GM12878 (cell line): ENCODE results near the gene ECM1.
A peak's percentile ranks its signal among the peaks of the same experiment; 100 is the strongest.

ENCODE experiments used
- ATF7 ChIP-seq: fragments of 450-650 bp; IDR thresholded peaks from 2 replicates; pipeline ENCODE4 v1.6.1; 2016; ENCODE audit warnings: low read depth, mild to moderate bottlenecking
- EP300 ChIP-seq, 2 experiments: fragments of 150-350 bp in 1 of 2; IDR thresholded peaks; 2 replicates each; pipeline ENCODE4 v1.6.1; 2011 to 2012; ENCODE audit warnings: low read depth in 2 of 2, low read length in 2 of 2, borderline replicate concordance in 1 of 2, improper control_type of control experiment in 1 of 2, inconsistent platforms in 1 of 2; ENCODE audit not compliant: control insufficient read depth in 1 of 2
- GABPA ChIP-seq: IDR thresholded peaks from 2 replicates; pipeline ENCODE4 v1.6.1; 2014; ENCODE audit warnings: antibody characterized with exemption, low read depth, mild to moderate bottlenecking, inconsistent platforms
- POLR2A ChIP-seq: IDR thresholded peaks from 2 replicates; pipeline ENCODE4 v1.6.1; 2011; ENCODE audit warnings: low read depth, mild to moderate bottlenecking, low read length
- POLR2AphosphoS5 ChIP-seq: IDR thresholded peaks from 2 replicates; pipeline ENCODE4 v1.6.1; 2011; ENCODE audit warnings: mild to moderate bottlenecking, low read length, inconsistent platforms
- RAD51 ChIP-seq: fragments of 450-650 bp; IDR thresholded peaks from 2 replicates; pipeline ENCODE4 v1.6.1; 2016; ENCODE audit warnings: moderate library complexity, mild to moderate bottlenecking, inconsistent platforms
- TAF1 ChIP-seq: IDR thresholded peaks from 2 replicates; pipeline ENCODE4 v1.6.1; 2011; ENCODE audit warnings: mild to moderate bottlenecking, low read depth, low read length, borderline replicate concordance
- ZNF24 ChIP-seq: fragments of 450-650 bp; IDR thresholded peaks from 2 replicates; pipeline ENCODE4 v1.6.1; 2017; ENCODE audit warnings: antibody characterized with exemption, mild to moderate bottlenecking
- TF ChIP-seq, protein P1 (sequence below): IDR thresholded peaks from 2 replicates; pipeline ENCODE4 v1.6.1; 2012; ENCODE audit warnings: mild to moderate bottlenecking, low read depth, low read length
- TF ChIP-seq, protein P2 (sequence below): fragments of 450-650 bp; IDR thresholded peaks from 2 replicates; pipeline ENCODE4 v1.6.1; 2017; ENCODE audit warnings: mild to moderate bottlenecking
- TF ChIP-seq, protein P3 (sequence below), 3 experiments: IDR thresholded peaks in 2 of 3; conservative IDR thresholded peaks in 1 of 3; 2 replicates each; pipeline ENCODE4 v1.5.1; 2011; ENCODE audit warnings: low read depth in 3 of 3, low read length in 3 of 3, mild to moderate bottlenecking in 3 of 3, control low read depth in 2 of 3, moderate library complexity in 2 of 3, inconsistent platforms in 1 of 3, mixed read lengths in 1 of 3; ENCODE audit not compliant: control insufficient read depth in 2 of 3, insufficient read depth in 1 of 3; ENCODE audit errors: extremely low read depth in 1 of 3
- TF ChIP-seq, protein P4 (sequence below): fragments of 150-350 bp; IDR thresholded peaks from 2 replicates; pipeline ENCODE4 v1.6.1; 2016; ENCODE audit warnings: low read depth, low read length

DNA sequence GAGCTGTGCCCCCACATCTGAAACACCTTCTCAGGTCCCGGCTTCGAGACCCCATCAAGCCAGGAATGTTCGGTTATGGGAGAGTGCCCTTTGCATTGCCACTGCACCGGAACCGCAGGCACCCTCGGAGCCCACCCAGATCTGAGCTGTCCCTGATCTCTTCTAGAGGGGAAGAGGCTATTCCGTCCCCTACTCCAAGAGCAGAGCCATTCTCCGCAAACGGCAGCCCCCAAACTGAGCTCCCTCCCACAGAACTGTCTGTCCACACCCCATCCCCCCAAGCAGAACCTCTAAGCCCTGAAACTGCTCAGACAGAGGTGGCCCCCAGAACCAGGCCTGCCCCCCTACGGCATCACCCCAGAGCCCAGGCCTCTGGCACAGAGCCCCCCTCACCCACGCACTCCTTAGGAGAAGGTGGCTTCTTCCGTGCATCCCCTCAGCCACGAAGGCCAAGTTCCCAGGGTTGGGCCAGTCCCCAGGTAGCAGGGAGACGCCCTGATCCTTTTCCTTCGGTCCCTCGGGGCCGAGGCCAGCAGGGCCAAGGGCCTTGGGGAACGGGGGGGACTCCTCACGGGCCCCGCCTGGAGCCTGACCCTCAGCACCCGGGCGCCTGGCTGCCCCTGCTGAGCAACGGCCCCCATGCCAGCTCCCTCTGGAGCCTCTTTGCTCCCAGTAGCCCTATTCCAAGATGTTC lies 45.6 kb downstream of the ECM1 start:
- TF ChIP-seq POLR2AphosphoS5 (no peak), POLR2A (peak; percentile 30; the same call in 1 of the 2 replicates), ZNF24 (no peak), EP300 (IDR thresholded peaks at IDR 0.05; ENCODE audit: borderline replicate concordance in 1 of 2, control insufficient read depth in 1 of 2, low read depth in 2 of 2, low read length in 2 of 2) (no peak), ATF7 (no peak), GABPA (no peak), TAF1 (no peak), RAD51 (no peak)
- TF ChIP-seq, protein P1, sequence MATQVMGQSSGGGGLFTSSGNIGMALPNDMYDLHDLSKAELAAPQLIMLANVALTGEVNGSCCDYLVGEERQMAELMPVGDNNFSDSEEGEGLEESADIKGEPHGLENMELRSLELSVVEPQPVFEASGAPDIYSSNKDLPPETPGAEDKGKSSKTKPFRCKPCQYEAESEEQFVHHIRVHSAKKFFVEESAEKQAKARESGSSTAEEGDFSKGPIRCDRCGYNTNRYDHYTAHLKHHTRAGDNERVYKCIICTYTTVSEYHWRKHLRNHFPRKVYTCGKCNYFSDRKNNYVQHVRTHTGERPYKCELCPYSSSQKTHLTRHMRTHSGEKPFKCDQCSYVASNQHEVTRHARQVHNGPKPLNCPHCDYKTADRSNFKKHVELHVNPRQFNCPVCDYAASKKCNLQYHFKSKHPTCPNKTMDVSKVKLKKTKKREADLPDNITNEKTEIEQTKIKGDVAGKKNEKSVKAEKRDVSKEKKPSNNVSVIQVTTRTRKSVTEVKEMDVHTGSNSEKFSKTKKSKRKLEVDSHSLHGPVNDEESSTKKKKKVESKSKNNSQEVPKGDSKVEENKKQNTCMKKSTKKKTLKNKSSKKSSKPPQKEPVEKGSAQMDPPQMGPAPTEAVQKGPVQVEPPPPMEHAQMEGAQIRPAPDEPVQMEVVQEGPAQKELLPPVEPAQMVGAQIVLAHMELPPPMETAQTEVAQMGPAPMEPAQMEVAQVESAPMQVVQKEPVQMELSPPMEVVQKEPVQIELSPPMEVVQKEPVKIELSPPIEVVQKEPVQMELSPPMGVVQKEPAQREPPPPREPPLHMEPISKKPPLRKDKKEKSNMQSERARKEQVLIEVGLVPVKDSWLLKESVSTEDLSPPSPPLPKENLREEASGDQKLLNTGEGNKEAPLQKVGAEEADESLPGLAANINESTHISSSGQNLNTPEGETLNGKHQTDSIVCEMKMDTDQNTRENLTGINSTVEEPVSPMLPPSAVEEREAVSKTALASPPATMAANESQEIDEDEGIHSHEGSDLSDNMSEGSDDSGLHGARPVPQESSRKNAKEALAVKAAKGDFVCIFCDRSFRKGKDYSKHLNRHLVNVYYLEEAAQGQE, result no peak
- TF ChIP-seq, protein P2, sequence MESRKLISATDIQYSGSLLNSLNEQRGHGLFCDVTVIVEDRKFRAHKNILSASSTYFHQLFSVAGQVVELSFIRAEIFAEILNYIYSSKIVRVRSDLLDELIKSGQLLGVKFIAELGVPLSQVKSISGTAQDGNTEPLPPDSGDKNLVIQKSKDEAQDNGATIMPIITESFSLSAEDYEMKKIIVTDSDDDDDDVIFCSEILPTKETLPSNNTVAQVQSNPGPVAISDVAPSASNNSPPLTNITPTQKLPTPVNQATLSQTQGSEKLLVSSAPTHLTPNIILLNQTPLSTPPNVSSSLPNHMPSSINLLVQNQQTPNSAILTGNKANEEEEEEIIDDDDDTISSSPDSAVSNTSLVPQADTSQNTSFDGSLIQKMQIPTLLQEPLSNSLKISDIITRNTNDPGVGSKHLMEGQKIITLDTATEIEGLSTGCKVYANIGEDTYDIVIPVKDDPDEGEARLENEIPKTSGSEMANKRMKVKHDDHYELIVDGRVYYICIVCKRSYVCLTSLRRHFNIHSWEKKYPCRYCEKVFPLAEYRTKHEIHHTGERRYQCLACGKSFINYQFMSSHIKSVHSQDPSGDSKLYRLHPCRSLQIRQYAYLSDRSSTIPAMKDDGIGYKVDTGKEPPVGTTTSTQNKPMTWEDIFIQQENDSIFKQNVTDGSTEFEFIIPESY, result no peak
- TF ChIP-seq, protein P3, sequence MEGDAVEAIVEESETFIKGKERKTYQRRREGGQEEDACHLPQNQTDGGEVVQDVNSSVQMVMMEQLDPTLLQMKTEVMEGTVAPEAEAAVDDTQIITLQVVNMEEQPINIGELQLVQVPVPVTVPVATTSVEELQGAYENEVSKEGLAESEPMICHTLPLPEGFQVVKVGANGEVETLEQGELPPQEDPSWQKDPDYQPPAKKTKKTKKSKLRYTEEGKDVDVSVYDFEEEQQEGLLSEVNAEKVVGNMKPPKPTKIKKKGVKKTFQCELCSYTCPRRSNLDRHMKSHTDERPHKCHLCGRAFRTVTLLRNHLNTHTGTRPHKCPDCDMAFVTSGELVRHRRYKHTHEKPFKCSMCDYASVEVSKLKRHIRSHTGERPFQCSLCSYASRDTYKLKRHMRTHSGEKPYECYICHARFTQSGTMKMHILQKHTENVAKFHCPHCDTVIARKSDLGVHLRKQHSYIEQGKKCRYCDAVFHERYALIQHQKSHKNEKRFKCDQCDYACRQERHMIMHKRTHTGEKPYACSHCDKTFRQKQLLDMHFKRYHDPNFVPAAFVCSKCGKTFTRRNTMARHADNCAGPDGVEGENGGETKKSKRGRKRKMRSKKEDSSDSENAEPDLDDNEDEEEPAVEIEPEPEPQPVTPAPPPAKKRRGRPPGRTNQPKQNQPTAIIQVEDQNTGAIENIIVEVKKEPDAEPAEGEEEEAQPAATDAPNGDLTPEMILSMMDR (IDR thresholded peaks at IDR 0.05 in 2 of 3, conservative IDR thresholded peaks at IDR 0.05 in 1 of 3; ENCODE audit: control insufficient read depth in 2 of 3, extremely low read depth in 1 of 3, insufficient read depth in 1 of 3, low read depth in 3 of 3, low read length in 3 of 3), result no peak
- TF ChIP-seq, protein P4, sequence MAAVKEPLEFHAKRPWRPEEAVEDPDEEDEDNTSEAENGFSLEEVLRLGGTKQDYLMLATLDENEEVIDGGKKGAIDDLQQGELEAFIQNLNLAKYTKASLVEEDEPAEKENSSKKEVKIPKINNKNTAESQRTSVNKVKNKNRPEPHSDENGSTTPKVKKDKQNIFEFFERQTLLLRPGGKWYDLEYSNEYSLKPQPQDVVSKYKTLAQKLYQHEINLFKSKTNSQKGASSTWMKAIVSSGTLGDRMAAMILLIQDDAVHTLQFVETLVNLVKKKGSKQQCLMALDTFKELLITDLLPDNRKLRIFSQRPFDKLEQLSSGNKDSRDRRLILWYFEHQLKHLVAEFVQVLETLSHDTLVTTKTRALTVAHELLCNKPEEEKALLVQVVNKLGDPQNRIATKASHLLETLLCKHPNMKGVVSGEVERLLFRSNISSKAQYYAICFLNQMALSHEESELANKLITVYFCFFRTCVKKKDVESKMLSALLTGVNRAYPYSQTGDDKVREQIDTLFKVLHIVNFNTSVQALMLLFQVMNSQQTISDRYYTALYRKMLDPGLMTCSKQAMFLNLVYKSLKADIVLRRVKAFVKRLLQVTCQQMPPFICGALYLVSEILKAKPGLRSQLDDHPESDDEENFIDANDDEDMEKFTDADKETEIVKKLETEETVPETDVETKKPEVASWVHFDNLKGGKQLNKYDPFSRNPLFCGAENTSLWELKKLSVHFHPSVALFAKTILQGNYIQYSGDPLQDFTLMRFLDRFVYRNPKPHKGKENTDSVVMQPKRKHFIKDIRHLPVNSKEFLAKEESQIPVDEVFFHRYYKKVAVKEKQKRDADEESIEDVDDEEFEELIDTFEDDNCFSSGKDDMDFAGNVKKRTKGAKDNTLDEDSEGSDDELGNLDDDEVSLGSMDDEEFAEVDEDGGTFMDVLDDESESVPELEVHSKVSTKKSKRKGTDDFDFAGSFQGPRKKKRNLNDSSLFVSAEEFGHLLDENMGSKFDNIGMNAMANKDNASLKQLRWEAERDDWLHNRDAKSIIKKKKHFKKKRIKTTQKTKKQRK, result no peak
